Stimulated activated CD8-positive, alpha-beta memory T cell treated with anti-CD3 and anti-CD28 coated beads, Interleukin-2, amount 100 ng/mL, for 48 hours (primary cell): ENCODE measurements around the gene ACY1.
"Not testable (repeated sequence)": the region's sequence is repeated elsewhere in the genome, so short reads cannot be mapped to it uniquely, and the experiment has no call there.

Experiments used
- DNase-seq, 2 donors: peaks; one replicate each; pipeline ENCODE4 v3.0.0-alpha.2; 2020; ENCODE audit warnings: low read depth in 2 of 2

Gene ACY1

DNA sequence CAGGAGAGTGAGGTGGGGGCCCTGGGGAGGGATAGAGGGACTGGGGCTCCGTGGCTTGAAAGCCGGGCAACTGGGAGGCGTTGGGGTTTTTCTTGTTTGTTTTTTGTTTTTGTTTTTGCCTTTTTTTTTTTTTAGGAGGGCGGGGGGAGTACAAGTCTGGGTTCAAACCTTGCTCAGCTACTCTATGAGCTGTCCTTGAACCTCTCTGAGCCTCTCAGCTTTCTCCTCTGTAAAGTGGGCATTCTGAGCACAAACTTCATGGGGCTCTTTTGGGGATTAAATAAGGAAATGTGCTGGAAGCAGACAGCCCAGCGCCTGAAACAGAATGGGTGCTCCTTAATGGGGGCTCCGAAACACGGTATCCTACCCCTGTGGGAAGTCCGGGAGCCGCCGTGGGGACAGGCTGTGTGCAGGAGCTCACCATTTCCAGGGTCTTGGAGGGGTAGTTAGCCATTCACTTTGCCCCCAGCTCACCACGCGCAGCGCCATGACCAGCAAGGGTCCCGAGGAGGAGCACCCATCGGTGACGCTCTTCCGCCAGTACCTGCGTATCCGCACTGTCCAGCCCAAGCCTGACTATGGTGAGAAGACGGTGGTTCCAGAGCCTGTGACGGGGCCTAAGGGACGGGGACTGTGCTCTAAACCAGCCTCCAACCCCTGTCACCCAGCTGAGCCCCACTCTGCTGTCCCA lies 388 bp downstream of the ACY1 start:
- DNase-seq: no peak

DNA sequence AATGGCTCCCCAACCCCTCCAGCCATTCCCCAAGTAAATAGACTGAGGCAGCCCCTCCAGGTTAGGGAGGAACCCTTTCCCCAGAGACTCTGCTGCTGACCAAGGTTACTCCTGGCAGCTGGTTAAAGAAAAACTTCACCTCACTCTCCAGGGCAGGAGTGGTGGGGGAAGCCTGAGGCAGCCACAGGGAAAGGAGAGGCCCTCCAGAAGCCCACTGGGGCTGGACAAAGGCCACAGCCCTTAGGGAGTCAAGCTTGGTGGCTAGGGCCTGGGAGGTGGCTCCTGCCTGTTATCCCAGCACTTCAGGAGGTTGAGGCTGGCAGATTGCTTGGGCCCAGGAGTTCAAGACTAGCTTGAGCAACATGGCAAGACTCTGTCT lies 923 bp downstream of the ACY1 start:
- no peak for DNase-seq

GRCh38 chr3:51985063-51985462 lies 1.7 kb downstream of the ACY1 start:
- no peak for DNase-seq

GRCh38 chr3:51986010-51986947 lies 2.9 kb downstream of the ACY1 start:
- DNase-seq: no peak

DNA sequence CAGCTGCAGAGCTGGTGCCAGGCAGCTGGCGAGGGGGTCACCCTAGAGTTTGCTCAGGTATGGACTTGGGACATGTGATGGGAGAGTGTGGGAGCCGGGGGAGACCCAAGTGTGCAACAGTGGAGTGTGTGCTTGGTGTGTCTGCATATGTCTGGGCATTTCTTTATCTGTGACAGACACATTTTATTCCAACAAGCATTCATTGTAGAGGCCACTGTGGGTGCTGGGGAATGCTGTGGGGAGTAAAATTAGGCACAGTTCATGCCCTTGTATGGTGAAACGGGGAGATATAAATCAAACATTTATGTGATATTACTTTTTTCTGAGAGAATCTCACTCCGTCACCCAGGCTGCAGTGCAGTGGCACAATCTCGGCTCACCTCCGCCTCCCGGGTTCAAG lies 4.2 kb downstream of the ACY1 start:
- no peak for DNase-seq

- DNase-seq: no peak
Measured at GRCh38 chr3:51988286-51989146, 5.2 kb downstream of the ACY1 start.

GRCh38 chr3:51990501-51990971 lies 7.2 kb downstream of the ACY1 start:
- DNase-seq: not testable (repeated sequence)

- DNase-seq: no peak
Measured at GRCh38 chr3:51992017-51992682, 8.8 kb downstream of the ACY1 start.

GRCh38 chr3:51993657-51994056 lies 10.3 kb downstream of the ACY1 start:
- DNase-seq: not testable (repeated sequence)

GRCh38 chr3:51994530-51994929 lies 11.2 kb downstream of the ACY1 start:
- no peak for DNase-seq

- DNase-seq: peak; percentile 78 to 85
Measured at GRCh38 chr3:51995346-51996163, 12.2 kb downstream of the ACY1 start, which contains the start of gene RPL29. TSS of gene RPL29 (minus strand) at chr3:51995895. CDS start at chr3:51995461, 434 bp downstream.

DNA sequence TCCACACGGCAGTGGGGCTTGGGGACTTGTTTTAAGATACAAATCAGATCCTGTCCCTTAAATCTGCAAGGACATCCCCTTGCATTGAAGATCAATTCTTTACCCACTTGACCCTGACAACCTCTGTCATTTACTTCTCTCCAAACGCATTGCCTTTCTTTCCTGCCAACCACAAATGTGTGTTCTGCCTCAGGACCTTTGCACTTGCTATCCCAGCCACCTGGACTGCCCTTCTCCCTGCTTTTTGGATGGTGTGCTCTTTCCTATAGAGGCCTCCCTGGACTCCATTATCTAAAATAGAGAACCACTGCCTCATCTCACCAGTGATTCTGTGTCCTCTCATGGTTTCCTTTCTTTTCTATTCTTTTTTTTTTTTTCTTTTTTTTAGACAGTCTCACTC lies 13.8 kb downstream of the ACY1 start:
- DNase-seq: no peak

DNA sequence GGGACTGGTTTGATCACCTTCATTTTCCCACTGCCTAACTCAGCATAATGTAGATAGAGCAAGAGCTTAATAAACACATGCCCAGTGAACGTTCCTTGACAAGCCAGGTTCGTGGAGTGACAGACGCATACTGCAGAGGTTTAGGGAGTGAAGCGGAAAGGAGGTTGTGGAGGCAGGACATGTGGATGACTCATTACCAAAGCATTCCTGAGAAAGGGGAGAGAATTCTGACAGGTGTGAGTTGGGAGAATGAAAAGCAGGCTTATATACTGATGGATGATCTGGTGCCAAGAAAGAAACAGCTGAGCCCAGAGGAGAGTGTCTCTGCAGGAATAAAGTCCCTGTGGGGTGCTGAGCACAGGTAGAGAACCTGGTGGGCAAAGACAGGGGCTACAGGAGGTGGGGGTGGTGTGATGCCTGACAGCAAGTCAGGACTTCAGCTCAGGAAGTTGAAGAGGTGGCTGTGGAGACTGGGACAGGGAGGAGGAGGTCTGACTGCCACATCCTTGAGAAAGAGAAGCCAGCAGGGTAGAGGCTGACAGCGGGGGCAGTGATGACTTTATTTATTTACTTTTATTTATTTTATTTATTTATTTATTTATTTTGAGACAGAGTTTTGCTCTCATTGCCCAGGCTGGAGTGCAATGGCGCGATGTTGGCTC lies 14.7 kb downstream of the ACY1 start:
- no peak for DNase-seq

- DNase-seq: no peak
Measured at GRCh38 chr3:51998774-51999173, 15.4 kb downstream of the ACY1 start.

DNA sequence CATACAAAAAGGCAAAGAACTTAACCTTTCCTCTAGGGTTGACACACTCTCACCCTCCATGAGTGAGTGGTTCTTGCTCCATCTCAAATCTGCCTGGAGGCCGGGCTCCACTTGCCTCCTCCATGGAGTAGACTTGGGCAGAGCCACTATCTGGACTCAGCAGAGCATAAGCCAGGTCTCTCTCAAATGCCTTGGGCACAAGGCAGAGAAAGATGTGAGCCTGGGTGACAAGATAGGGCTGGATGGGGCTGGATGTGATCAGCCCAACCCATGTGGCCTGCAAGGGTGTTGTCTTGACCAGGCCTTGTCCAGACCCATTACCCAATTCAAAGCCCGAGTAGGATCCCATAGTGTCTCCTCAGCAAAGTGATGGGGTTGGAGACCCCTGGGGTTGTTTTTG lies 16.5 kb downstream of the ACY1 start:
- no peak for DNase-seq

DNA sequence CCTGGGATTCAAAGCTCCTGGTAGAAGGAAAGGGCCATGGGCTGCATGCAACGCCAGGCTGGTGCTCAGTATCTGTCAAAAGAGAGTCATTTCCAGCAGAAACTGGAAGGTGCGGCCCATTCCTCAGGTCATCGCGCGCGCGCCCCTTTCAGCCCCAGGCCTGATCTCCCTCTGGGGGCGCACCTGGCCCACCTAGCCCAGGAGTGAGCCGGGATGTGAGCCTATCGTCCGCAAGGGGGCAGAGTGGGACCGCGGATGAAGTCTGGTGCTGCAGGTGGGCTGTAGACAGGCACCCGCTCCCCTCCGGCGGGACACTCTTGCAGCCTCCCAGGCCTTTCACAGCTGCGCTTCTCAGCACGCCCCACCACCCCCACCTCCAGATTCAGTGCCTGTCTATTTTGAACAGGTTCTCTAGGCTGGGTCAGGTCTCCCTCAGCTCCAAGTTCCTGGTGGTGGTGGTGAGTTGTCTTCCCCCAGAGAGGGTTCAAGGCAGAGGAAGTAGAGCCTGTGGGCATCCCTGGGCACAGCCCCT lies 18.2 kb downstream of the ACY1 start:
- DNase-seq: peak; percentile 71 to 78

- no peak for DNase-seq
Measured at GRCh38 chr3:52002748-52003147, 19.4 kb downstream of the ACY1 start.

- DNase-seq: no peak
Measured at GRCh38 chr3:52004163-52004787, 20.9 kb downstream of the ACY1 start.

GRCh38 chr3:52004906-52005395 lies 21.6 kb downstream of the ACY1 start:
- no peak for DNase-seq
